Measurements from ENCODE around the gene SMAD3. TPM values are rescaled to one million over a fixed set of nuclear protein-coding genes. Genes with fewer than 3 reads are reported as not detected.

The SMAD3 gene
- total RNA-seq, 1 donor from 2014 or later, result 18.0 TPM

DNA sequence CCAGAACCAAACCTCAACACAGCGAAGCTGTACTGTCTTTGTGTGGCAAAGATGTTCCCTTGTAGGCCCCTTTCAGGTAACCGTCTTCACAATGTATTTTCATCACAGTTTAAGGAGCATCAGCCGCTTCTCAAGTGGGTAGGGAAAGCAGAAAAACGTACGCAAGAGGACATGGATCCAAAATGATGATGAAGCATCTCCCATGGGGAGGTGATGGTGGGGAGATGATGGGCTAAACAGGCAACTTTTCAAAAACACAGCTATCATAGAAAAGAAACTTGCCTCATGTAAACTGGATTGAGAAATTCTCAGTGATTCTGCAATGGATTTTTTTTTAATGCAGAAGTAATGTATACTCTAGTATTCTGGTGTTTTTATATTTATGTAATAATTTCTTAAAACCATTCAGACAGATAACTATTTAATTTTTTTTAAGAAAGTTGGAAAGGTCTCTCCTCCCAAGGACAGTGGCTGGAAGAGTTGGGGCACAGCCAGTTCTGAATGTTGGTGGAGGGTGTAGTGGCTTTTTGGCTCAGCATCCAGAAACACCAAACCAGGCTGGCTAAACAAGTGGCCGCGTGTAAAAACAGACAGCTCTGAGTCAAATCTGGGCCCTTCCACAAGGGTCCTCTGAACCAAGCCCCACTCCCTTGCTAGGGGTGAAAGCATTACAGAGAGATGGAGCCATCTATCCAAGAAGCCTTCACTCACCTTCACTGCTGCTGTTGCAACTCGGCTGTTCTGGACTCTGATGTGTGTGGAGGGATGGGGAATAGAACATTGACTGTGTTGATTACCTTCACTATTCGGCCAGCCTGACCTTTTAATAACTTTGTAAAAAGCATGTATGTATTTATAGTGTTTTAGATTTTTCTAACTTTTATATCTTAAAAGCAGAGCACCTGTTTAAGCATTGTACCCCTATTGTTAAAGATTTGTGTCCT lies 129.0 kb downstream of the SMAD3 start:
- ATAC-seq (peak; percentile 18), DNase-seq (ENCODE audit: missing footprints) (peak; percentile 71)
- intact Hi-C loops (cut with DNase I), result loop anchor here (5.0 kb wide), 1 partner anchor 58 kb away; the partner anchor contains the start of genes AAGAB and IQCH

DNA sequence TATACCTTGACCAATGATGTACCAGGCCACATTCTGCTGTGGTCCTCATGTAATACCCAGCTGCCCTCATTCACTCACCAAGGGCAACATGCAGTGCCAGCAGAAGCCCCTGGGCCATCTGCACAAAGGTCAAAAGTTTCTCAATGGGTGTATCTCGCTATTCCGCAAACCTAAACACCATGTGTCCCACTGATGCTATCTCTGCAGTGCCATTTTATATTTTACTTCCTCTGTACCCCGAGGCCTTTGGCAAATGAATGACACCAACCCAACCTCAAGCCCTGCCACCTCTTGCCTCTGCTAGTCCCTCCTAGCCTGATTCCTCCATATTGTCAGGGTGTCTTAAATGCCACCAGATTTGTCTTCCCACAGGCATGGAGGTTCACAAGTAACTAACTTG lies 129.9 kb downstream of the SMAD3 start:
- intact Hi-C loops (cut with DNase I), result no loop called here
- ATAC-seq (no peak), DNase-seq (ENCODE audit: missing footprints) (no peak)

- ATAC-seq, result no peak
- no peak for DNase-seq (ENCODE audit: missing footprints)
- intact Hi-C loops (cut with DNase I), result no loop called here
These were observed 130.8 kb downstream of the SMAD3 start for GRCh38 chr15:67196222-67196621.

GRCh38 chr15:67196672-67197363 lies 131.4 kb downstream of the SMAD3 start:
- intact Hi-C loops (cut with DNase I), result no loop called here

DNA sequence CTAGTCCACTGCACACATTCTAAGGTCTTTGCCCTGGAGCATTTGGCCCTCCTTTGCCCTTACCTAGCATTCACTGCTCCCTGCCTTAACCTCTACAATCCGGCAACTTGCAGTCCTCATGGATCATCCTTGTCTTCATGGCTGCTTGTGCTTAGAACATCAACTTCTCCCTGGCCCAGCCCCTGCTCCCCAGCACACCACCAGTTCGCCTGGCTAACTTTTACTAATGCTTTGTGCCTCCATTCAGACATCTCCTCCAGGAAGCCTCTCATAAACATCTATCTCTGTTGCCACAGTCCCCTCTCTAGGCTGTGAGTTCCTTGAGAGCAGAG lies 131.9 kb downstream of the SMAD3 start:
- DNase-seq (ENCODE audit: missing footprints) (no peak), ATAC-seq (no peak)
- intact Hi-C loops (cut with DNase I), result no loop called here

More at GRCh38 chr15:67196672-67197363, 131.4 kb downstream of the SMAD3 start:
- DNase-seq (ENCODE audit: missing footprints) (no peak), ATAC-seq (peak; percentile 46)

DNA sequence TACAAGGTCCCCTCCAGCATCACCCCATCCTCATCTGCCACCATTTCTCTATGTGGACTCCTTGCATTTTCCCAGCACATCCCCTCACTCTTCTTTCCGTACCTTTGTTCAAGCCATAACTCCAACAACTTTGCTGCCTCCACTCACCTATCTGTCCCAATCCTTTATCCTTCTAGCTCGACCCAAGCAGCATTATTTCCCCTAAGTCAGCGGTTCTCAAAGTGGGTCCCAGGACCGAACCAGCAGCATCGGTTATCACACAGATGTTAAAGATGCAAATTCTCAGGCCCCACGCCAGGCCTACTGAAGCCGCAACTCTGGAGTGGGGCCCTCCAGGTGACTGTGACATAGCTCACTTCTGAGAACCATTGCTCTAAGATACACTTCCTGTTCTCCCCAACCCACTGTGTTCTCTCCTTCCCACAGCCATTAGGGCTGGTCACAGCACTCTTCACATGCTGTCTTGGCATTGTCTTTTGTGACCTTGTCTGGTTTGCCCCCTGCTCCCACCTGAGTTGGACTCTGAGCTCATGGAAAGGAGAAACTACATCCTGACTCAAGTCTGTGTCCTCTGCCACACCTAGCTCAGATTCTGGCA lies 132.9 kb downstream of the SMAD3 start:
- intact Hi-C loops (cut with DNase I), result no loop called here
- DNase-seq (ENCODE audit: missing footprints), result no peak
- no peak for ATAC-seq

DNA sequence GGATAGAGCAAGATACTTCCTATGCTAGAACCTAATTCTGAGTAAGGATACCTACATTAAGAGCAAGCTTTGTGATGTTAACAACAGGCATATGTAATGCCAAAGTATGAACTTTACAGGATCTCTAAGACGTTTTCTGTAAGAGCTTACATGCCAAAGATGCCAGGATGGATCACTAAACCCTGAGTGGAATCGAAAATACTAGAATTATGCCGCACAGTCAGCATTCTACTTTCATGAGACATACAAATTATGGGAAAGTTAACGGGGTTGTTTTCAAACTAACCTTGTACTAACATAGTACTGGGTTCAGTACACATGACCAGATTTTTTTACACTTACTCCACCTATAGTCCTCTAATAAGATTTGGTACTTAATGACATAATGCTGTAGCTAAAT lies 134.0 kb downstream of the SMAD3 start:
- DNase-seq (ENCODE audit: missing footprints), result no peak
- ATAC-seq, result no peak
- intact Hi-C loops (cut with DNase I), result no loop called here

DNA sequence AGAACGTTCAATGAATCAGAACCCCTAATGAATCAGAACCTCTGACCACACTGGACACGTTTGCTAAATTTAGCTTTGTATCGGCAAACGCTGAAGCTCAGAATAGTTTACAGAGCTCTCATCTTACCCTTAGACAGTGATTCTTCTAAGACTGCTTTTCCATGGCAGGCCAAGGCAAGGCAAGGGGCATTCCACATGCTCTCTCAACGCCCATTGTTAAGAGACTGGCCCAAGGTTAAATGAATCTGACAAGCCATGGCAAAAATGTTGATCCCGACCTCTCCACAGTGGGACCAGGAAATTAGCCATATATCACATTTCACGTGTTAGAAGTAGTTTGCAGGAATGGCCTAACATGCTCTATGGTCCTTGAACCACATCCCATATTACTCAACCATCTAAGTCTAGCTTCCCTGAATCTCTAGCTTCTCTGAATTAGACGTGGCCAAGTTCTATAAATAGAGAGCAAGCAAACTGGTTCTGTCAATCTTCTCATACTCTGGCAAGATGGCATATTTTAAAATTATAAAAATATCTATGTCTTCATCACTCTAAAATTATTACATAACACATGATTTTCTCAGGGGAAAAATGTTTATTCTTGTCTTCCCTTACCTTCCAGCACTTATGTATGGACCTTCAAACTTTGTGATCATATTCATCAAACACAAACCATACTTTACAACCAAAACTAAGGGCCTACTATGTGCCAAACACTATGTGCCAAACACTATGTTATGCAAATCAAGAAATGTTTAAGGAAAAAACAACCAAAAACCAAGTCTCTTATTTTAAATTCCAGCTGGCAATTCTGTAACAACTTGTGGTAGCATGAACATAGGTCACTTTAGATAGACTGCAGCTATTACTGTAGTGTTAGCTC lies 134.7 kb downstream of the SMAD3 start:
- DNase-seq (ENCODE audit: missing footprints) (no peak), ATAC-seq (no peak)
- intact Hi-C loops (cut with DNase I), result no loop called here

- ATAC-seq (no peak), DNase-seq (ENCODE audit: missing footprints) (no peak)
- intact Hi-C loops (cut with DNase I), result no loop called here
These were observed 135.7 kb downstream of the SMAD3 start for GRCh38 chr15:67201136-67201535.

DNA sequence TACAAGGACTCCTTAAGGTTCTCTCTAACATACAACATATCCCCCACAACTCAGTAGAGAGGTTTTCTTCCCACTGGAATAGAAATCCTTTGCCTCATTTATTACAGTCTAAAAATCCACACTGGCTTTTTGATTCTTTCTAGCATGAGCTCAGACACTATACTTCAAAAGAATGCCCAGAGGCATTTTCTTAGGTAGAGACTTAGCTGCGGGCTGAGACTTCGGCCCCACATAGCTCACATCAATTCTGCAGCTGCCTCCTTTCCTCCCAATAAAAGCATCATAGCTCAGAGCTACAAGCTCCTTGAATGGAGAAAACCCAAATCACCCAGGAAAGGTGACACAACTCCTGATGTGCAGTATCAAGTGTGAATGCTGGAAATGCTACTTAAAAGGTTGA lies 136.7 kb downstream of the SMAD3 start:
- ATAC-seq (no peak), DNase-seq (ENCODE audit: missing footprints) (no peak)
- intact Hi-C loops (cut with DNase I), result no loop called here

GRCh38 chr15:67202991-67203390 lies 137.6 kb downstream of the SMAD3 start:
- intact Hi-C loops (cut with DNase I), result no loop called here
- no peak for DNase-seq (ENCODE audit: missing footprints)
- no peak for ATAC-seq

- ATAC-seq, result no peak
- intact Hi-C loops (cut with DNase I), result no loop called here
These were observed 142.3 kb downstream of the SMAD3 start for GRCh38 chr15:67207555-67208207.

GRCh38 chr15:67208396-67208795 lies 143.0 kb downstream of the SMAD3 start:
- intact Hi-C loops (cut with DNase I), result no loop called here
- DNase-seq (ENCODE audit: missing footprints) (no peak), ATAC-seq (no peak)

More at GRCh38 chr15:67207555-67208207, 142.3 kb downstream of the SMAD3 start:
- no peak for DNase-seq (ENCODE audit: missing footprints)

DNA sequence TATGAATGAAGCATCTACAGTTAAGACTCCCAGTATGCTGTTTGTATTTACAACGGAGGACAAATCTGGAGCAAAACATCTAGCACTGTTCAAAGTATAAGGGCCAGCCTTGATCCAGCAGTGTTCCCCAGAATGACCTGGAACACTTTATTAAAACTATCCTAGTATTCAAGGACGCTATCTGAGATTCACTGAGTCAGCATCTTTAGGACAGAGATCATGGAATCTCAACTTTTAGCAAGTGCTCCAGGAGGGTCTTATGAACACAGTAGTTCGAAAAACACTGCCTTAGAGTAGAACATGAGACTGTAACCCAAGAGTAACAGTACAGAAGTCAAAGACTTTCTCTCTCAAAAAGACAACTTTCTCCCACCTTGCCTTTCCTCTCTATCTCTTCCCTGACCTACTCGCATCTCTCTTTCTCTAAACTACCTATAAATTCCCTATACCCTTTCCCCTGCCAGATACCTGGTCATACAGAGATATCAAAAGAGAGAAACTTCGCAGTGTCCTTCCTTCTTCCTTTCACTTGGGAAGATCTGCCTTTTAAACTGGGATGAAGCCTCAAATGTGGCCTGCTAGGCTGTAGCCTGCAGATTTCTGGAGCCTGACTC lies 145.3 kb downstream of the SMAD3 start:
- ATAC-seq (no peak), DNase-seq (ENCODE audit: missing footprints) (no peak)
- intact Hi-C loops (cut with DNase I), result no loop called here

GRCh38 chr15:67212684-67213367 lies 147.4 kb downstream of the SMAD3 start:
- intact Hi-C loops (cut with DNase I), result no loop called here
- ATAC-seq, result no peak
- no peak for DNase-seq (ENCODE audit: missing footprints)

GRCh38 chr15:67215102-67215501 lies 149.7 kb downstream of the SMAD3 start:
- DNase-seq (ENCODE audit: missing footprints), result no peak
- intact Hi-C loops (cut with DNase I), result no loop called here

GRCh38 chr15:67216859-67217258 lies 151.5 kb downstream of the SMAD3 start:
- ATAC-seq, result no peak
- intact Hi-C loops (cut with DNase I), result no loop called here
- no peak for DNase-seq (ENCODE audit: missing footprints)

More at GRCh38 chr15:67215102-67215501, 149.7 kb downstream of the SMAD3 start:
- ATAC-seq, result no peak
